GM18951 (cell line): Measurements from ENCODE around the gene STK25.
"Not testable (repeated sequence)": the region's sequence is repeated elsewhere in the genome, so short reads cannot be mapped to it uniquely, and the experiment has no call there.

Source experiments
- POLR2A ChIP-seq: IDR thresholded peaks from 4 replicates; pipeline ENCODE4 v1.6.1; 2011; ENCODE audit warnings: mild to moderate bottlenecking; ENCODE audit not compliant: insufficient read length, insufficient read depth; ENCODE audit errors: extremely low read depth
- in situ Hi-C: fragments of 300-500 bp; cut with MboI; formaldehyde crosslinking; loops from one replicate; pipeline ENCODE4 v1.12.0; 2022; ENCODE audit warnings: low sequenced_read_pairs, mixed read lengths, inconsistent platforms; ENCODE audit not compliant: unreplicated experiment

The STK25 gene

DNA sequence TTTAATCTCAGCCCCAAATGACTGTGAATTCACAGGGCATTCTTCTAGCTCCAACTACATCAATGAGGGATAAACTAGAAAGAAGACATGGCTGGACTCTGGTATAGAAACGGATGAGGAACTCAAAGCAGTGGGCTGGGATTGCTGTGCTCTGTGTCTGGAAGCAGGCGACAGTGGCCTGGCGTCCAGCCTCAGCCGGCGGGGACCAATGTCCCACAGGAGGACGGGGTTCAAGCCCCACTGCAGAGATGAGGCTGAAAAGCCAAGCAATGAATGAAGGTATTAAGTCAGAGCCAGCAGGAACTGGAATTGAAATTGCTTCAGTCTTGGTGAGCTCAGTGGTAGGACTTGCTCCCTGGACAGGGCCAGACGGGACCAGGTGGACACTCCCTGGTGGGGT, 25.9 kb upstream of the STK25 start:
- in situ Hi-C loops: no loop called here
- TF ChIP-seq POLR2A: no peak

- no peak for TF ChIP-seq POLR2A
- in situ Hi-C loops: no loop called here
These were observed 24.6 kb upstream of the STK25 start for GRCh38 chr2:241532733-241533601.

- in situ Hi-C loops: no loop called here
- TF ChIP-seq POLR2A: no peak
These were observed 23.8 kb upstream of the STK25 start for GRCh38 chr2:241532168-241532567.

- in situ Hi-C loops: no loop called here
These were observed 22.9 kb upstream of the STK25 start for GRCh38 chr2:241531161-241531722.

DNA sequence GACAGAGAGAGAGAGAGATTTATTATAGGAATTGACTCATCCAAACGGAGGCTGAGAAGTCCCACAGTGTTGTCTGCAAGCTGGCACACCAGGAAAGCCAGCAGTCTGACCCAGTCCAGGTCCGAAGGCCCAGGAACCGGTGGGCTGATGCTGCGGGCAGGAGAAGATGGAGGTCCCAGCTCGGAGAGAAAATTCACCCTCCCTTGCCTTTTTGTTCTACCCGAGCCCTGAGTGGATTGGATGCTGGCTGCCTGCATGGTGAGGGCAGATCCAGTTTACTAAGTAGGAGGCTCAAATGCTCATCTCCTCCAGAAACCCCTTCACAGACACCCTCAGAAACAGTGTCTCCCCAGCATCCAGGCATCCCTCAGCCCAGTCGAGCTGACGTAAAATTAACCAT, 22.2 kb upstream of the STK25 start:
- in situ Hi-C loops: no loop called here
- TF ChIP-seq POLR2A: no peak

More at GRCh38 chr2:241531161-241531722, 22.9 kb upstream of the STK25 start:
- TF ChIP-seq POLR2A: no peak

DNA sequence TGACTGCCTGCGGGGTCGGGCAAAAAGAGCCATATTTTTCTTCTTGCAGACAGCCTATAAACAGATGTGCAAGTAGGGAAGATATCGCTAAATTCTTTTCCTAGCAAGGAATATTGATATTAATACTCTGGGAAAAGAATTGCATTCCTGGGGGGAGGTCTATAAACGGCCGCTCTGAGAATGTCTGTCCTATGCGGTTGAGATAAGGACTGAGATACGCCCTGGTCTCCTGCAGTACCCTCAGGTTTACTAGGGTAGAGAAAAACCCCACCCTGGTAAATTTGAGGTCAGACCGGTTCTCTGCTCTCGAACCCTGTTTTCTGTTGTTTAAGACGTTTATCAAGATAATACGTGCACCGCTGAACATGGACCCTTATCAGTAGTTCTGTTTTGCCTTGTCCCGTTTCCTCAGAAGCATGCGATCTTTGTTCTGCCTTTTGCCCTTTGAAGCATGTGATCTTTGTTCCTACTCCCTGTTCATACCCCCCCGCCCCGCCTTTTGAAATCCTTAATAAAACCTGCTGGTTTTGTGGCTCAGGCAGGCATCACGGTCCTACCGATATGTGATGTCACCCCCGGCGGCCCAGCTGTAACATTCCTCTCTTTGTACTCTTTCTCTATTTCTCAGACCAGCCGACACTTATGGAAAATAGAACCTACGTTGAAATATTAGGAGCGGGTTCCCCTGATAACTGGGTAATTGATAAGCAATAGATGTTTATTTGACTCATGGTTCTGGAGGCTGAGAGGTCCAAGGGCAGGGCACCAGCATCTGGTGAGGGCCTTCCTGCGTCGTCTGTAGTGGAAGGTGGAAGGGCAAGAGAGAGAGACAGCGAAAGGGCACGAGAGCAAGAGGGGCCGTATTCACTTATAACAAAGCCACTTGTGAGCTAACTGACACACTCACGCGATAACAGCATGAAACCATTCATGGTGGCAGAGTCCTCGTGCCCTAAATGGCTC, 17.7 kb upstream of the STK25 start:
- in situ Hi-C loops: not testable (repeated sequence)

GRCh38 chr2:241522477-241522876, 14.1 kb upstream of the STK25 start:
- no peak for TF ChIP-seq POLR2A
- in situ Hi-C loops: no loop called here

DNA sequence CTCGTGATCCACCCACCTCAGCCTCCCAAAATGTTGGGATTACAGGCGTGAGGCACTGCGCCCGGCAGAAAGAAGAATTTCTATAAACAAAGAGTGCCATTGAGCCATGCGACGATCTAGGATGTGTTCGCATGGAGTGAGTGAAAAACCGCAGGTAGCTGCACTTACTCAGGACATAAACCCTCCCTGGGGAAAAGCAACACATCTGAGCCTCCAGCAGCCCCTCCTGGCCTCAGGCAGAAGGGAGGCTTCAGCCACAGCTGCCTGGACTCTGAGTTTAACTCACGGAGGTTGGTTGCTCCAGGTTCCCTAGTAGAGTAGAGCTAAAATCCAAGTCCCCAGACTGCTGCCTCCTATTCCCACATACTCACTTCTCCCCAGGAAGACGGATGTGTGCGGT, 11.3 kb upstream of the STK25 start:
- TF ChIP-seq POLR2A: no peak
- in situ Hi-C loops: no loop called here

DNA sequence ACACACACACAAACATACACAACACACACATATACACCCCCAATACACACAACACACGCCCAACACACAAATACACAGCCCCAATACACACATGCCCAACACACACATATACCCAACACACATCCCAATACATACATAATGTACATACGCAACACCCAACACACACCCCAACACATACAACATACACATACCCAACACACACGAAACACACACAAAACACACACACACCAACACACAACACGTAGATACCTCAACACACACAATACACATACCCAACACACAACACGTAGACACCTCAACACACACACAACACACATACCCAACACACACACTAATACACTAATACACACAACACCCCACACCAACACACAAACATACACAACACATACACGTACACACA, 8.9 kb upstream of the STK25 start:
- in situ Hi-C loops: no loop called here
- TF ChIP-seq POLR2A: no peak

- in situ Hi-C loops: no loop called here
- no peak for TF ChIP-seq POLR2A
These were observed 8.2 kb upstream of the STK25 start for GRCh38 chr2:241516520-241516965.

GRCh38 chr2:241514986-241515737, 6.8 kb upstream of the STK25 start:
- TF ChIP-seq POLR2A: no peak

GRCh38 chr2:241514553-241514952, 6.2 kb upstream of the STK25 start:
- in situ Hi-C loops: no loop called here
- TF ChIP-seq POLR2A: no peak

More at GRCh38 chr2:241514986-241515737, 6.8 kb upstream of the STK25 start:
- in situ Hi-C loops: no loop called here
